Kidney (tissue), 14 donors: Measurements from ENCODE around the gene TMEM132C. TPM values are rescaled to one million over a fixed set of nuclear protein-coding genes. Genes with fewer than 3 reads are reported as not detected.
A peak's percentile ranks its signal among the peaks of the same experiment; 100 is the strongest.

Source experiments
- DNase-seq, 5 donors: peaks; one replicate each; pipeline ENCODE4 v3.0.0-alpha.2; 2013 to 2020
- FAIRE-seq: peaks from 2 replicates; lab custom pipeline; 2012; peaks lifted over from hg19 to GRCh38; lab: Jason Lieb, UNC
- H3K27ac ChIP-seq, 2 donors: one replicate each; pipeline ENCODE4 v1.7.0; 2013; ENCODE audit warnings: low read depth in 2 of 2, low read length in 2 of 2, inconsistent platforms in 1 of 2
- H3K27me3 ChIP-seq: one replicate; pipeline ENCODE4 v1.7.1; 2013; ENCODE audit warnings: low read length, inconsistent platforms; ENCODE audit not compliant: control insufficient read depth, insufficient read depth
- H3K36me3 ChIP-seq, 3 donors: one replicate each; pipeline versions ENCODE4 v1.7.0 to v1.7.1; 2013; ENCODE audit warnings: low read length in 3 of 3, control low read depth in 1 of 3, inconsistent platforms in 1 of 3; ENCODE audit not compliant: insufficient read depth in 3 of 3, control insufficient read depth in 2 of 3
- H3K4me1 ChIP-seq, 3 donors: one replicate each; pipeline versions ENCODE4 v1.7.0 to v1.7.1; 2013; ENCODE audit warnings: low read length in 3 of 3, inconsistent platforms in 1 of 3, low read depth in 1 of 3; ENCODE audit not compliant: control insufficient read depth in 2 of 3, insufficient read depth in 2 of 3
- H3K4me3 ChIP-seq, 3 donors: one replicate each; pipeline versions ENCODE4 v1.7.0 to v1.8.1; 2013; ENCODE audit warnings: low read length in 3 of 3, control low read depth in 1 of 3, inconsistent platforms in 1 of 3
- H3K9ac ChIP-seq, 3 donors: one replicate each; pipeline versions ENCODE4 v1.7.0 to v1.7.1; 2013; ENCODE audit warnings: low read length in 3 of 3, control low read depth in 1 of 3, inconsistent platforms in 1 of 3
- H3K9me3 ChIP-seq, 3 donors: one replicate each; pipeline versions ENCODE4 v1.7.0 to v1.7.1; 2013; ENCODE audit warnings: low read length in 3 of 3, control low read depth in 1 of 3, inconsistent platforms in 1 of 3; ENCODE audit not compliant: control insufficient read depth in 2 of 3, insufficient read depth in 1 of 3
- CTCF ChIP-seq: IDR thresholded peaks from 3 replicates; pipeline ENCODE4 v1.5.1; 2012; ENCODE audit warnings: mild to moderate bottlenecking, moderate library complexity, borderline replicate concordance; ENCODE audit not compliant: insufficient read depth; ENCODE audit errors: extremely low read depth
- intact Hi-C: fragments of 100-400 bp; cut with DNase I; formaldehyde crosslinking; loops from one replicate; pipeline ENCODE4 v1.11.1; 2022
- polyA plus RNA-seq: library from polyadenylated mRNA; stranded (reverse); fragments of 350-450 nt; fragmentation: Illumina TruSeq; extraction: RNeasy Lipid Tissue Mini Kit (QIAGEN cat#74804); gene quantifications from one replicate; pipeline ENCODE4 v1.2.3, GENCODE V29; 2014; ENCODE audit warnings: low read depth, low replicate concordance; ENCODE audit not compliant: insufficient read depth
- total RNA-seq: library from RNA; stranded (reverse); fragmentation: NEBNext Ultra II Directional; extraction: Animal tissue kit (Norgen Biotek cat#: 25700); gene quantifications from one replicate; pipeline ENCODE4 v1.2.1, GENCODE V29; 2021
- donor health status: control.
- donor health status: control.
- donor health status: control.
- donor health status: control.
- donor health status: control.
- donor health status: DM: yes; HTN: yes; CAD: no.
- donor health status: Normal renal cell carcinoma (clear cell type).

TMEM132C gene
- total and polyA plus RNA-seq, 2 donors from 2014 or later: 0.28 to 0.75 TPM

GRCh38 chr12:128388461-128389000 is 121.6 kb downstream of the TMEM132C start:
- no peak overlapping the region for H3K9ac ChIP-seq
- no peak overlapping the region for H3K27ac ChIP-seq
- no peak overlapping the region for H3K4me3 ChIP-seq
- peak in 4 of 5 donors; percentile 62 to 94 (median 84) for DNase-seq
- no peaks in the 10 kb centered on the region for H3K4me1 ChIP-seq
- no peaks in the 10 kb centered on the region for H3K27me3 ChIP-seq
- no peak for TF ChIP-seq CTCF
- intact Hi-C loops: no loop called here
- FAIRE-seq: no peak
- H3K9me3 ChIP-seq: peaks cover 0 to 3% (median 0%) of the 10 kb centered on the region in 3 donors
- H3K36me3 ChIP-seq: no peaks in the 10 kb centered on the region

GRCh38 chr12:128393346-128393745 is 126.4 kb downstream of the TMEM132C start:
- no peak for DNase-seq
- no peaks in the 10 kb centered on the region for H3K4me1 ChIP-seq
- intact Hi-C loops: no loop called here
- no peak overlapping the region for H3K9ac ChIP-seq
- no peak for FAIRE-seq
- TF ChIP-seq CTCF: no peak
- H3K36me3 ChIP-seq: no peaks in the 10 kb centered on the region
- H3K4me3 ChIP-seq: no peak overlapping the region
- peaks cover 0 to 6% (median 0%) of the 10 kb centered on the region in 3 donors for H3K9me3 ChIP-seq
- H3K27ac ChIP-seq: no peak overlapping the region
- H3K27me3 ChIP-seq: no peaks in the 10 kb centered on the region

- no peak for DNase-seq
- Histone ChIP-seq H3K9me3 (peaks cover 0 to 6% (median 0%) of the 10 kb centered on the region in 3 donors), H3K9ac (no peak overlapping the region), H3K36me3 (no peaks in the 10 kb centered on the region), H3K27ac (no peak overlapping the region), H3K4me1 (no peaks in the 10 kb centered on the region), H3K4me3 (no peak overlapping the region), H3K27me3 (no peaks in the 10 kb centered on the region)
- no peak for TF ChIP-seq CTCF
- intact Hi-C loops: no loop called here
- FAIRE-seq: no peak
These were observed 127.2 kb downstream of the TMEM132C start for GRCh38 chr12:128394137-128394536.

- no peaks in the 10 kb centered on the region for H3K4me1 ChIP-seq
- H3K9ac ChIP-seq: no peak overlapping the region
- FAIRE-seq (no peak), DNase-seq (peak in 1 of 5 donors; percentile 40)
- intact Hi-C loops: no loop called here
- no peak for TF ChIP-seq CTCF
- H3K4me3 ChIP-seq: no peak overlapping the region
- H3K27ac ChIP-seq: no peak overlapping the region
- no peaks in the 10 kb centered on the region for H3K36me3 ChIP-seq
- peaks cover 0 to 3% (median 0%) of the 10 kb centered on the region in 3 donors for H3K9me3 ChIP-seq
- H3K27me3 ChIP-seq: no peaks in the 10 kb centered on the region
These were observed 132.3 kb downstream of the TMEM132C start for GRCh38 chr12:128399253-128399652.
